Upper lobe of left lung (tissue), 6 donors: Measurements from ENCODE around the gene PKNOX2. TPM values are rescaled to one million over a fixed set of nuclear protein-coding genes. Genes with fewer than 3 reads are reported as not detected.

Experiments
- ATAC-seq, 2 donors: fragments of 200-7000 bp; cut with Tn5 transposase; one replicate each; pipeline ENCODE4 v1.9.1; 2022; ENCODE audit warnings: mild to moderate bottlenecking in 2 of 2, moderate library complexity in 2 of 2; ENCODE audit not compliant: low FRiP score in 2 of 2
- DNase-seq, 2 donors: peaks; one replicate each; pipeline ENCODE4 v3.0.0-alpha.2; 2019 to 2020
- H3K27ac ChIP-seq, 4 donors: fragments of 200-600 bp; sonication (generic); one replicate each; pipeline ENCODE4 v1.5.1; 2016 to 2019
- H3K27me3 ChIP-seq, 4 donors: fragments of 200-600 bp; sonication (generic); one replicate each; pipeline ENCODE4 v1.5.1; 2017 to 2019
- H3K36me3 ChIP-seq, 4 donors: fragments of 200-600 bp; sonication (generic); one replicate each; pipeline ENCODE4 v1.5.1; 2016 to 2019
- H3K4me1 ChIP-seq, 4 donors: fragments of 200-600 bp; sonication (generic); one replicate each; pipeline ENCODE4 v1.5.1; 2018 to 2019
- H3K4me3 ChIP-seq, 4 donors: fragments of 200-600 bp; sonication (generic); one replicate each; pipeline ENCODE4 v1.5.1; 2017 to 2019; ENCODE audit warnings: mild to moderate bottlenecking in 2 of 4, moderate library complexity in 1 of 4
- H3K9me3 ChIP-seq, 4 donors: fragments of 200-600 bp; sonication (generic); one replicate each; pipeline ENCODE4 v1.5.1; 2018 to 2019
- EP300 ChIP-seq, 4 donors: sonication (generic); formaldehyde crosslinking; IDR thresholded peaks; one replicate each; pipeline ENCODE4 v1.5.1; 2017; ENCODE audit warnings: antibody characterized with exemption in 4 of 4, control low read depth in 2 of 4
- POLR2A ChIP-seq, 4 donors: fragments of 450-650 bp; IDR thresholded peaks; one replicate each; pipeline ENCODE4 v1.5.1; 2016 to 2017; ENCODE audit warnings: antibody characterized with exemption in 4 of 4, mild to moderate bottlenecking in 2 of 4
- POLR2AphosphoS5 ChIP-seq, 2 donors: sonication (generic); formaldehyde crosslinking; IDR thresholded peaks; one replicate each; pipeline ENCODE4 v1.5.1; 2017; ENCODE audit warnings: antibody characterized with exemption in 2 of 2
- WGBS, 2 donors: methylation state at CpG; one replicate each; pipeline ENCODE4 v1.1.5; 2017 to 2018; 5-methylcytosine and 5-hydroxymethylcytosine counted together
- total RNA-seq, 6 donors: library from RNA; depleted of rRNA in 4 of 6; stranded (reverse); fragments of >200 nt in 4 of 6; gene quantifications; one replicate each; pipeline versions ENCODE4 v1.1.0 to v1.2.1, GENCODE V29; 2016 to 2021
- TF ChIP-seq, protein P1 (sequence below), 6 experiments: fragments of 450-650 bp in 4 of 6; fragments of 200-600 bp in 2 of 6; sonication (generic) in 2 of 6; IDR thresholded peaks; one replicate each; pipeline ENCODE4 v1.5.1; 2016 to 2019; ENCODE audit warnings: antibody characterized with exemption in 6 of 6
- donor health status: DM: no; HTN: no; CAD: no; lungs with moderate emphysema.
- donor health status: DM: no; HTN: yes; CAD: no; lungs with severe emphysema.

PKNOX2 gene
- total RNA-seq, 6 donors from 2014 or later = 2.9 to 15.5 (median 8.4) TPM

DNA sequence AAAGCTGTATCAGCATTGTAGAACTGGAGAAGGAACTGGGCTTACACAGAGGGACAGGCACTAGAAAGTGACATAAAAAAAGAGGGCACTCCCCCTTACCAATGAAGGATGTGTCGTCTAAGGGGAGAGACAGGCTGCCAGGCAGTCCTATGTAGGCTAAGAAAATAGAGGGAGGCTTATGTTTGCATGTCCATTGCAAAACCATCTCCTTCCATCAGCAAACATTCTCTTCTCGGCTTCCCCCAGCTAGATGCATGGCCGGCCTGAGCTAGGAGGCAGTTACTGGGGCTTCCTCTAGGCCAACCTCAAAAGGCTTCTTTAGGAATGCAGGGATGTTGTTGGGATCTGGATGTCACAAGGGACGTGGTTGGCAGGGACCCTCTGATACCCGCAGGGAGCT lies 139.1 kb downstream of the PKNOX2 start:
- Histone ChIP-seq H3K4me1 (no peaks in the 10 kb centered on the region), H3K36me3 (no peaks in the 10 kb centered on the region), H3K9me3 (no peaks in the 10 kb centered on the region), H3K4me3 (no peak overlapping the region), H3K27ac (no peak overlapping the region), H3K27me3 (no peaks in the 10 kb centered on the region)
- DNase-seq = no peak
- 46 to 92% methylated on average over 5 of the region's 5 CpGs for WGBS, 2 donors
- TF ChIP-seq, protein P1, sequence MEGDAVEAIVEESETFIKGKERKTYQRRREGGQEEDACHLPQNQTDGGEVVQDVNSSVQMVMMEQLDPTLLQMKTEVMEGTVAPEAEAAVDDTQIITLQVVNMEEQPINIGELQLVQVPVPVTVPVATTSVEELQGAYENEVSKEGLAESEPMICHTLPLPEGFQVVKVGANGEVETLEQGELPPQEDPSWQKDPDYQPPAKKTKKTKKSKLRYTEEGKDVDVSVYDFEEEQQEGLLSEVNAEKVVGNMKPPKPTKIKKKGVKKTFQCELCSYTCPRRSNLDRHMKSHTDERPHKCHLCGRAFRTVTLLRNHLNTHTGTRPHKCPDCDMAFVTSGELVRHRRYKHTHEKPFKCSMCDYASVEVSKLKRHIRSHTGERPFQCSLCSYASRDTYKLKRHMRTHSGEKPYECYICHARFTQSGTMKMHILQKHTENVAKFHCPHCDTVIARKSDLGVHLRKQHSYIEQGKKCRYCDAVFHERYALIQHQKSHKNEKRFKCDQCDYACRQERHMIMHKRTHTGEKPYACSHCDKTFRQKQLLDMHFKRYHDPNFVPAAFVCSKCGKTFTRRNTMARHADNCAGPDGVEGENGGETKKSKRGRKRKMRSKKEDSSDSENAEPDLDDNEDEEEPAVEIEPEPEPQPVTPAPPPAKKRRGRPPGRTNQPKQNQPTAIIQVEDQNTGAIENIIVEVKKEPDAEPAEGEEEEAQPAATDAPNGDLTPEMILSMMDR (IDR thresholded peaks at IDR 0.05) = no peak
- TF ChIP-seq POLR2A (IDR thresholded peaks at IDR 0.05) = no peak
- TF ChIP-seq POLR2AphosphoS5 (IDR thresholded peaks at IDR 0.05) = no peak
- TF ChIP-seq EP300 (IDR thresholded peaks at IDR 0.05) = no peak
- no peak for ATAC-seq

- Histone ChIP-seq H3K4me1 (no peaks in the 10 kb centered on the region), H3K36me3 (no peaks in the 10 kb centered on the region), H3K4me3 (no peak overlapping the region), H3K27ac (no peak overlapping the region), H3K27me3 (no peaks in the 10 kb centered on the region), H3K9me3 (no peaks in the 10 kb centered on the region)
- WGBS, 2 donors = 75 to 89% methylated on average over 5 to 7 of the region's 7 CpGs
- ATAC-seq (no peak), DNase-seq (no peak)
- TF ChIP-seq, protein P1 (IDR thresholded peaks at IDR 0.05) = no peak
- TF ChIP-seq EP300 (IDR thresholded peaks at IDR 0.05) = no peak
- TF ChIP-seq POLR2AphosphoS5 (IDR thresholded peaks at IDR 0.05) = no peak
- TF ChIP-seq POLR2A (IDR thresholded peaks at IDR 0.05) = no peak
These were observed 139.6 kb downstream of the PKNOX2 start for GRCh38 chr11:125304136-125304535.

DNA sequence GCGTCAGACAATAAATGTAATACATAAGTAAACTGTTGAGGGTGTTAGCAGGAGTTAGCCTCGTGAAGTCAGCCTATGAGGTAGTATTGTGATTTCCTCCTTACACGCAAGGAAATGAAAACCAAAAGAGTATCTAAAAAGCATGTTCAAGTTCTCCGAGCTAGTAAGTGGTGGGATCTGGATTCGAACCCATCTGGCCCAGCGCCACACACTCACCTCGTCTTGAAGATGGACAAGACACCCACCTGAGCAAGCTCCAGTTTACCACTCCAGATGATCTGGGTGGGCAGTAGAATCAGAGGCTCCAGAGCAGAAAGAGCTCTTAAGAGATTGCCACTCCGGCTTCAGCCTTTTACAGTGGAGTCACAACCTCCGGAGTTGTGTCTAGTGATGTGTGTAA lies 140.3 kb downstream of the PKNOX2 start:
- WGBS, 2 donors = 70 to 74% methylated on average over 9 of the region's 9 CpGs

GRCh38 chr11:125305345-125305744 lies 140.8 kb downstream of the PKNOX2 start:
- Histone ChIP-seq H3K9me3 (no peaks in the 10 kb centered on the region), H3K36me3 (no peaks in the 10 kb centered on the region), H3K27ac (peak overlapping the region in 1 of 4 donors; percentile 17), H3K4me1 (no peaks in the 10 kb centered on the region), H3K27me3 (no peaks in the 10 kb centered on the region), H3K4me3 (no peak overlapping the region)
- no peak for DNase-seq
- no peak for ATAC-seq
- WGBS, 2 donors = 42 to 60% methylated on average over 7 of the region's 7 CpGs
- TF ChIP-seq POLR2A (IDR thresholded peaks at IDR 0.05) = no peak
- no peak for TF ChIP-seq EP300 (IDR thresholded peaks at IDR 0.05)
- TF ChIP-seq, protein P1 (IDR thresholded peaks at IDR 0.05) = no peak
- no peak for TF ChIP-seq POLR2AphosphoS5 (IDR thresholded peaks at IDR 0.05)

More for the DNA sequence above, 140.3 kb downstream of the PKNOX2 start:
- H3K36me3 ChIP-seq = no peaks in the 10 kb centered on the region
- DNase-seq = no peak
- H3K27ac ChIP-seq = peak overlapping the region in 1 of 4 donors; percentile 17
- H3K4me3 ChIP-seq = no peak overlapping the region
- no peaks in the 10 kb centered on the region for H3K27me3 ChIP-seq
- no peak for ATAC-seq
- no peaks in the 10 kb centered on the region for H3K9me3 ChIP-seq
- no peaks in the 10 kb centered on the region for H3K4me1 ChIP-seq
- TF ChIP-seq POLR2AphosphoS5 (IDR thresholded peaks at IDR 0.05) (no peak), EP300 (IDR thresholded peaks at IDR 0.05) (no peak), POLR2A (IDR thresholded peaks at IDR 0.05) (no peak)
- TF ChIP-seq, protein P1 (IDR thresholded peaks at IDR 0.05) = no peak

GRCh38 chr11:125306476-125306875 lies 141.9 kb downstream of the PKNOX2 start:
- ATAC-seq (no peak), DNase-seq (no peak)
- no peak overlapping the region for H3K4me3 ChIP-seq
- 80 to 83% methylated on average over 7 of the region's 7 CpGs for WGBS, 2 donors
- H3K27ac ChIP-seq = no peak overlapping the region
- H3K27me3 ChIP-seq = no peaks in the 10 kb centered on the region
- TF ChIP-seq, protein P1 (IDR thresholded peaks at IDR 0.05) = no peak
- no peak for TF ChIP-seq POLR2AphosphoS5 (IDR thresholded peaks at IDR 0.05)
- TF ChIP-seq POLR2A (IDR thresholded peaks at IDR 0.05) = no peak
- TF ChIP-seq EP300 (IDR thresholded peaks at IDR 0.05) = no peak
- H3K9me3 ChIP-seq = no peaks in the 10 kb centered on the region
- no peaks in the 10 kb centered on the region for H3K36me3 ChIP-seq
- H3K4me1 ChIP-seq = no peaks in the 10 kb centered on the region
